HCT116 (cell line): Measurements from ENCODE around the gene ANXA4.

ENCODE experiments used
- ATF3 ChIP-seq: IDR thresholded peaks from 2 replicates; pipeline ENCODE4 v1.6.1; 2012
- FOSL1 ChIP-seq: IDR thresholded peaks from 2 replicates; pipeline ENCODE4 v1.6.1; 2012; ENCODE audit warnings: low read depth
- POLR2A ChIP-seq: IDR thresholded peaks from 2 replicates; pipeline ENCODE4 v1.7.0; 2011; ENCODE audit warnings: borderline replicate concordance; ENCODE audit not compliant: insufficient read depth, insufficient read length; ENCODE audit errors: extremely low read depth
- REST ChIP-seq: IDR thresholded peaks from 2 replicates; pipeline ENCODE4 v1.6.1; 2012; ENCODE audit warnings: low read depth
- ZBTB33 ChIP-seq: IDR thresholded peaks from 2 replicates; pipeline ENCODE4 v1.6.1; 2011; ENCODE audit warnings: mild to moderate bottlenecking, low read length, moderate library complexity; ENCODE audit not compliant: insufficient replicate concordance; ENCODE audit errors: extremely low read depth

- TF ChIP-seq FOSL1: no peak
- TF ChIP-seq POLR2A: no peak
- no peak for TF ChIP-seq ZBTB33
- no peak for TF ChIP-seq ATF3
- no peak for TF ChIP-seq REST
These were observed 48.1 kb downstream of the ANXA4 start for GRCh38 chr2:69789772-69790600.
